ENCODE data around the gene EMP3. TPM values are rescaled to one million over a fixed set of nuclear protein-coding genes. Genes with fewer than 3 reads are reported as not detected.

The EMP3 gene
- total and polyA plus RNA-seq, 9 of the 15 experiments (the other 6 are each of a cell fraction or from before 2014, with no cell fraction given) = 123 to 386 (median 296) TPM

DNA sequence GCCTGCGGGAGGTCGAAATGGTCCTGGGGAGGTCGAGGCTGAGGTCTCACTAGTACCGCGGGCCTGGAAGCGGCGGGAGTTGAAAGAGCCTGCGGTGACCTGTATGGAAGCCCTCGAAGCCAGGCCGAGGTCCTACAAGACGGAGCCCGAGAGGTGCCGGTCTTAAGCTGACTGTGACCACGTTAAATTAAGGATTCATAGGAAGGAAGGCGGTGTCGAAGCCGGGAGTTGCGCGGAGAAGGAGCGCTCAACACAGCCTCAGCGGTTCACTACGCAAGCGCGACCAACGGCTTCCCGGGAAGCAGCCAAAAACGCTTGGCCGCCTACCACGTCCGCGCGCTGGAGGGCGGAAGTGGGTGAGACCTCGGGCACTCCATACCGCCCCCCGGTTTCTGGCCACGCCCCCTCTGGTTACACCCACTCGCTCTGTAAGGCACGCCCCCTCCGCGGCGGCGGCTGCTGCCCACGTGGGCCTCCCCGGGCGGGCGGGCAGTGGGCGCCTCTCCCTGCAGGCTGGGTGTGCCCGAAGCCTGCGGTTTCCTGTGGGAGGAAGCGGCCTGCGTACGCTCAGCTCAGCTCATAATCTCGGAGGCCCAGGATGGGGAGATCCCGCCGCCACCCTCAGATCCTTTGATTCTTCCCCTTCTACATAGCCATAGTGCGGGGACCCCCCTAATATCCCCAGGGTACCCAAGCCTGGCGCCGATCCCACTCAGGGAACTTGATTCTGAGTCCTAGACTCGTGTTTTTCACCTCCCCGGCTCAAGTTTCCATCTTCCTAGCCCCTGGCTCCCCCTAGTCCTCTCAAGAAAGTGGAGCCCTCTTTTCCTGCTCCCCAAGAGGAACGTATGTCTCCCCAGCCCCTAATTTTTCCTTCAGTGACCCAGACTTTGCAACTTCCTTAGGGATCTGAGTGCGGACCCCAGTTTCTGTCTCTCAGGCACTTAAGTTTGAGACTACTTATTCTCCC, 3.4 kb upstream of the EMP3 start (continued):
- TF ChIP-seq PHB (CRISPR knock-in tag; IDR thresholded peaks at IDR 0.05) (peak; percentile 87), E2F6 (IDR thresholded peaks at IDR 0.05; ENCODE audit: borderline replicate concordance in 1 of 2, extremely low read depth in 1 of 2, insufficient read depth in 1 of 2, insufficient read length in 1 of 2, low read depth in 1 of 2, low read length in 1 of 2, poor library complexity in 1 of 2, severe bottlenecking in 1 of 2) (peak; percentile 79 to 91), ZNF507 (tag; conservative IDR thresholded peaks at IDR 0.05) (no peak), ZBTB17 (CRISPR knock-in tag; IDR thresholded peaks at IDR 0.05) (peak; percentile 44), RERE (CRISPR knock-in tag; IDR thresholded peaks at IDR 0.05; ENCODE audit: borderline replicate concordance) (no peak), NBN (IDR thresholded peaks at IDR 0.05; ENCODE audit: low read depth) (no peak), ZNF121 (CRISPR knock-in tag; conservative IDR thresholded peaks at IDR 0.05) (no peak), SREBF1 (IDR thresholded peaks at IDR 0.05; ENCODE audit: borderline replicate concordance, low read depth, low read length) (no peak), SIN3A (IDR thresholded peaks at IDR 0.05; ENCODE audit: borderline replicate concordance in 2 of 2, control insufficient read depth in 1 of 2, low read depth in 2 of 2, low read length in 2 of 2) (peak in 1 of 2 experiments; percentile 73; a peak in 1 of 4 replicates), ADNP (tag; IDR thresholded peaks at IDR 0.05) (no peak), SOX6 (IDR thresholded peaks at IDR 0.05) (peak; percentile 73), GABPB2 (CRISPR knock-in tag; conservative IDR thresholded peaks at IDR 0.05) (no peak), RFX5 (IDR thresholded peaks at IDR 0.05; ENCODE audit: low read depth, low read length) (no peak), ELF4 (CRISPR knock-in tag; IDR thresholded peaks at IDR 0.05) (no peak; the same call in none of the 2 replicates), U2AF1 (optimal IDR thresholded peaks at IDR 0.05; ENCODE audit: low read depth, low read length) (no peak), CC2D1A (IDR thresholded peaks at IDR 0.05) (no peak; the same call in 1 of the 2 replicates)
- TF ChIP-seq, protein P1, sequence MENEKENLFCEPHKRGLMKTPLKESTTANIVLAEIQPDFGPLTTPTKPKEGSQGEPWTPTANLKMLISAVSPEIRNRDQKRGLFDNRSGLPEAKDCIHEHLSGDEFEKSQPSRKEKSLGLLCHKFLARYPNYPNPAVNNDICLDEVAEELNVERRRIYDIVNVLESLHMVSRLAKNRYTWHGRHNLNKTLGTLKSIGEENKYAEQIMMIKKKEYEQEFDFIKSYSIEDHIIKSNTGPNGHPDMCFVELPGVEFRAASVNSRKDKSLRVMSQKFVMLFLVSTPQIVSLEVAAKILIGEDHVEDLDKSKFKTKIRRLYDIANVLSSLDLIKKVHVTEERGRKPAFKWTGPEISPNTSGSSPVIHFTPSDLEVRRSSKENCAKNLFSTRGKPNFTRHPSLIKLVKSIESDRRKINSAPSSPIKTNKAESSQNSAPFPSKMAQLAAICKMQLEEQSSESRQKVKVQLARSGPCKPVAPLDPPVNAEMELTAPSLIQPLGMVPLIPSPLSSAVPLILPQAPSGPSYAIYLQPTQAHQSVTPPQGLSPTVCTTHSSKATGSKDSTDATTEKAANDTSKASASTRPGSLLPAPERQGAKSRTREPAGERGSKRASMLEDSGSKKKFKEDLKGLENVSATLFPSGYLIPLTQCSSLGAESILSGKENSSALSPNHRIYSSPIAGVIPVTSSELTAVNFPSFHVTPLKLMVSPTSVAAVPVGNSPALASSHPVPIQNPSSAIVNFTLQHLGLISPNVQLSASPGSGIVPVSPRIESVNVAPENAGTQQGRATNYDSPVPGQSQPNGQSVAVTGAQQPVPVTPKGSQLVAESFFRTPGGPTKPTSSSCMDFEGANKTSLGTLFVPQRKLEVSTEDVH (IDR thresholded peaks at IDR 0.05; ENCODE audit: low read depth, partially characterized antibody) = no peak

Data from K562 (cell line).